OCI-LY7 (cell line): Measurements from ENCODE around the gene MACROD2. TPM values are rescaled to one million over a fixed set of nuclear protein-coding genes. Genes with fewer than 3 reads are reported as not detected.

Experiments used
- BruUV-seq: library from RNA; stranded (reverse); fragments of 400-500 nt; replicated peaks from 2 replicates; lab custom pipeline; 2021; lab: Mats Ljungman, UMichigan
- CTCF ChIA-PET: fragments of 300-600 bp; sonication (Branson Sonifier 250); formaldehyde crosslinking; loops from one replicate; lab custom pipeline; 2022; ENCODE audit warnings: antibody characterized with exemption; ENCODE audit not compliant: unreplicated experiment; lab: Charles Lee
- POLR2A ChIA-PET: fragments of 300-600 bp; sonication (Branson Sonifier 250); formaldehyde crosslinking; loops from one replicate; lab custom pipeline; 2022; ENCODE audit warnings: antibody characterized with exemption; lab: Charles Lee
- DNase-seq: peaks from one replicate; pipeline ENCODE4 v3.0.0-alpha.2; 2015; ENCODE audit warnings: low spot score
- H2AFZ ChIP-seq: fragments of 200-600 bp; sonication (generic), shearing (Covaris generic); 2 replicates; pipeline ENCODE4 v1.6.1; 2014; ENCODE audit warnings: mild to moderate bottlenecking, antibody characterized with exemption, low read length, moderate library complexity
- H3K27ac ChIP-seq: fragments of 200-600 bp; sonication (generic); 2 replicates; pipeline ENCODE4 v1.5.1; 2014; ENCODE audit warnings: mixed run types, low read depth, mild to moderate bottlenecking, moderate library complexity, low read length, inconsistent platforms; ENCODE audit not compliant: poor library complexity, severe bottlenecking
- H3K36me3 ChIP-seq: fragments of 200-600 bp; sonication (generic); 2 replicates; pipeline ENCODE4 v1.6.1; 2014; ENCODE audit warnings: mild to moderate bottlenecking, antibody characterized with exemption, low read length, moderate library complexity, mixed read lengths; ENCODE audit not compliant: insufficient read depth
- H3K4me1 ChIP-seq: fragments of 200-600 bp; sonication (generic); 2 replicates; pipeline ENCODE4 v1.5.1; 2014; ENCODE audit warnings: mild to moderate bottlenecking, low read length; ENCODE audit not compliant: insufficient read depth, poor library complexity, severe bottlenecking
- H3K4me2 ChIP-seq: fragments of 200-600 bp; sonication (generic); 2 replicates; pipeline ENCODE4 v1.6.1; 2014; ENCODE audit warnings: mild to moderate bottlenecking, low read length
- H3K4me3 ChIP-seq: fragments of 200-600 bp; sonication (generic); 2 replicates; pipeline ENCODE4 v1.5.1; 2014; ENCODE audit warnings: mild to moderate bottlenecking, low read depth, low read length; ENCODE audit not compliant: poor library complexity, severe bottlenecking
- H3K79me2 ChIP-seq: fragments of 200-600 bp; sonication (generic); 2 replicates; pipeline ENCODE4 v1.6.1; 2016; ENCODE audit warnings: low read depth, mild to moderate bottlenecking, low read length, moderate library complexity, mixed read lengths; ENCODE audit not compliant: insufficient read depth
- H3K9me2 ChIP-seq: fragments of 200-600 bp; sonication (generic); 2 replicates; pipeline ENCODE4 v1.6.1; 2016; ENCODE audit warnings: mild to moderate bottlenecking, low read length, mixed read lengths; ENCODE audit not compliant: insufficient read depth
- H3K9me3 ChIP-seq: fragments of 200-600 bp; sonication (generic); 2 replicates; pipeline ENCODE4 v1.6.1; 2014; ENCODE audit warnings: mild to moderate bottlenecking, mixed run types, low read length, mixed read lengths
- H4K20me1 ChIP-seq: fragments of 200-600 bp; sonication (generic); 2 replicates; pipeline ENCODE4 v1.6.1; 2014; ENCODE audit warnings: mild to moderate bottlenecking, antibody characterized with exemption, low read length, moderate library complexity, mixed read lengths; ENCODE audit not compliant: insufficient read depth
- EZH2phosphoT487 ChIP-seq: fragments of 200-600 bp; sonication (generic); IDR thresholded peaks from 2 replicates; pipeline ENCODE4 v1.6.1; 2018; ENCODE audit warnings: low read depth, borderline replicate concordance, mild to moderate bottlenecking, mixed run types, antibody characterized with exemption, low read length, moderate library complexity, mixed read lengths
- intact Hi-C: fragments of 100-400 bp; cut with micrococcal nuclease; formaldehyde crosslinking; loops from one replicate; pipeline ENCODE4 v1.10.0; 2022; ENCODE audit not compliant: unreplicated experiment
- total RNA-seq, 2 experiments: library from RNA; depleted of rRNA in 1 of 2; stranded (reverse); fragments of >200 nt in 1 of 2; shearing (Covaris generic) in 1 of 2; gene quantifications; 2 replicates each; pipeline ENCODE4 v1.2.3, GENCODE V29; 2014 to 2022
- TF ChIP-seq, protein P1 (sequence below): fragments of 200-600 bp; sonication (generic); conservative IDR thresholded peaks from 2 replicates; pipeline ENCODE4 v1.5.1; 2014; ENCODE audit warnings: mild to moderate bottlenecking, antibody characterized with exemption, low read length, moderate library complexity, mixed read lengths

MACROD2 gene
- total RNA-seq, 2 experiments from 2014 or later = 0.09 to 4.5 TPM

- Histone ChIP-seq H3K36me3 (no peaks in the 10 kb centered on the region), H2AFZ (no peak overlapping the region), H3K4me3 (no peak overlapping the region), H3K79me2 (no peaks in the 10 kb centered on the region), H3K27ac (no peak overlapping the region), H4K20me1 (no peaks in the 10 kb centered on the region), H3K9me3 (no peaks in the 10 kb centered on the region), H3K9me2 (no peaks in the 10 kb centered on the region), H3K4me2 (no peak overlapping the region), H3K4me1 (no peaks in the 10 kb centered on the region)
- POLR2A ChIA-PET = no interaction called here
- CTCF ChIA-PET = no interaction called here
- intact Hi-C loops = no loop called here
- DNase-seq = no peak
- no TSS peak for BruUV-seq
- no peak for TF ChIP-seq EZH2phosphoT487
- TF ChIP-seq, protein P1, sequence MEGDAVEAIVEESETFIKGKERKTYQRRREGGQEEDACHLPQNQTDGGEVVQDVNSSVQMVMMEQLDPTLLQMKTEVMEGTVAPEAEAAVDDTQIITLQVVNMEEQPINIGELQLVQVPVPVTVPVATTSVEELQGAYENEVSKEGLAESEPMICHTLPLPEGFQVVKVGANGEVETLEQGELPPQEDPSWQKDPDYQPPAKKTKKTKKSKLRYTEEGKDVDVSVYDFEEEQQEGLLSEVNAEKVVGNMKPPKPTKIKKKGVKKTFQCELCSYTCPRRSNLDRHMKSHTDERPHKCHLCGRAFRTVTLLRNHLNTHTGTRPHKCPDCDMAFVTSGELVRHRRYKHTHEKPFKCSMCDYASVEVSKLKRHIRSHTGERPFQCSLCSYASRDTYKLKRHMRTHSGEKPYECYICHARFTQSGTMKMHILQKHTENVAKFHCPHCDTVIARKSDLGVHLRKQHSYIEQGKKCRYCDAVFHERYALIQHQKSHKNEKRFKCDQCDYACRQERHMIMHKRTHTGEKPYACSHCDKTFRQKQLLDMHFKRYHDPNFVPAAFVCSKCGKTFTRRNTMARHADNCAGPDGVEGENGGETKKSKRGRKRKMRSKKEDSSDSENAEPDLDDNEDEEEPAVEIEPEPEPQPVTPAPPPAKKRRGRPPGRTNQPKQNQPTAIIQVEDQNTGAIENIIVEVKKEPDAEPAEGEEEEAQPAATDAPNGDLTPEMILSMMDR = no peak
Measured at GRCh38 chr20:15692570-15692969, 1697.3 kb downstream of the MACROD2 start.

DNA sequence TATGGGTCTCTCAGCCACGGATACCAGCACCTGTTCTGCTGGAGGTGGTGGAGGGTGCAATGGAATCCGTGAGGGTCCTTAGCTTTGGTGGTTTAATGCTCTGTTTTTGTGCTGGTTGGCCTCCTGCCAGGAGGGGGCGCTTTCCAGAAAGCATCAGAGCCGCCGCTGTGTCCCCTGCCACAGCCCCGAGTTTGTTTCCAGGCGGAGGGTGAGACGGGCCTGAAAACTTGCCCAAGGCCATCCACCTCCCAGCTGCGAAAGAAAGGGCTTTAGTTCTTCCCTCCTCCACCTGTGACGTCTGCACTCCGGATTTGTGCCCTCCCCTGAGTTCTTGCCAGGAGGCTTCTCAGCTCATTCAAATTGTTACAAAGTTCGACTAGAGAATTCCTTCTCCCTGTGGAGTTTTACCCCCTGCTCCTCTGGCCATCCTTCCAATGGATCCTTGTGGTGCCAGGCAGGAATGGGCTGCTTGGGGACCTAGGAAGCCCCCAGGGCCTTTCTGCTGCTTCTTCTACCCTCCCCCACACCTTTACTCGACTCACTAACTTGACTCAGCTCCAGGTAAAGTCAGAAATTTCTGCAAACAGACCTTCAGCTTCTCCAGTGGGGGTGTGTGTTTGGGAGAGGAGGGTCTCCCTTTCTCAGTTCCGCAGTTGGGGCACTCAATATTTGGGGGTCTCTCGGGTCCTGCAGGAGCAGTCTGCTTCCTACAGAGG is 1704.3 kb downstream of the MACROD2 start:
- Histone ChIP-seq H3K9me3 (no peaks in the 10 kb centered on the region), H3K27ac (no peak overlapping the region), H3K79me2 (no peaks in the 10 kb centered on the region), H3K4me3 (no peak overlapping the region), H3K9me2 (no peaks in the 10 kb centered on the region), H2AFZ (no peak overlapping the region), H3K4me2 (no peak overlapping the region), H3K4me1 (no peaks in the 10 kb centered on the region), H4K20me1 (no peaks in the 10 kb centered on the region), H3K36me3 (no peaks in the 10 kb centered on the region)
- TF ChIP-seq, protein P1 = peak; percentile 57
- TF ChIP-seq EZH2phosphoT487 = no peak
- no TSS peak for BruUV-seq
- POLR2A ChIA-PET = no interaction called here
- CTCF ChIA-PET = no interaction called here
- intact Hi-C loops = no loop called here
- peak; percentile 1 for DNase-seq

GRCh38 chr20:15700147-15700765 is 1704.9 kb downstream of the MACROD2 start:
- CTCF ChIA-PET = no interaction called here

More at GRCh38 chr20:15700147-15700765, 1704.9 kb downstream of the MACROD2 start:
- Histone ChIP-seq H3K4me1 (no peaks in the 10 kb centered on the region), H3K79me2 (no peaks in the 10 kb centered on the region), H4K20me1 (no peaks in the 10 kb centered on the region), H2AFZ (no peak overlapping the region), H3K27ac (no peak overlapping the region), H3K4me2 (no peak overlapping the region), H3K4me3 (no peak overlapping the region), H3K9me2 (no peaks in the 10 kb centered on the region), H3K9me3 (no peaks in the 10 kb centered on the region), H3K36me3 (no peaks in the 10 kb centered on the region)
- BruUV-seq = no TSS peak
- POLR2A ChIA-PET = interaction anchor here (1.2 kb wide), 1 partner anchor 28 kb away, joined by 3 read pairs; no protein-coding TSS in a partner anchor
- DNase-seq = no peak
- no peak for TF ChIP-seq EZH2phosphoT487
- TF ChIP-seq, protein P1 = no peak
- intact Hi-C loops = no loop called here
